GM19395 (cell line): ENCODE data around the gene ACO1.

Experiments
- ATAC-seq: cut with Tn5 transposase; IDR thresholded peaks from one replicate; pipeline ENCODE4 v1.9.1; 2021; ENCODE audit warnings: mild to moderate bottlenecking, moderate library complexity; ENCODE audit not compliant: unreplicated experiment

ACO1 gene

GRCh38 chr9:32382565-32383320 lies 1.7 kb upstream of the ACO1 start:
- no peak for ATAC-seq

- no peak for ATAC-seq
These were observed 460 bp upstream of the ACO1 start for GRCh38 chr9:32384002-32384363.

- no peak for ATAC-seq
These were observed 875 bp downstream of the ACO1 start for GRCh38 chr9:32385152-32385884.

GRCh38 chr9:32385885-32386283 lies 1.4 kb downstream of the ACO1 start:
- ATAC-seq: no peak

GRCh38 chr9:32387256-32387655 lies 2.8 kb downstream of the ACO1 start:
- no peak for ATAC-seq

- ATAC-seq: no peak
These were observed 4.9 kb downstream of the ACO1 start for GRCh38 chr9:32389365-32389764.

- no peak for ATAC-seq
These were observed 9.5 kb downstream of the ACO1 start for GRCh38 chr9:32393911-32394310.

- no peak for ATAC-seq
These were observed 10.1 kb downstream of the ACO1 start for GRCh38 chr9:32394381-32395049.

- ATAC-seq: no peak
These were observed 11.2 kb downstream of the ACO1 start for GRCh38 chr9:32395510-32396216.

GRCh38 chr9:32398207-32398606 lies 13.8 kb downstream of the ACO1 start:
- no peak for ATAC-seq

GRCh38 chr9:32399110-32399815 lies 14.8 kb downstream of the ACO1 start:
- no peak for ATAC-seq

GRCh38 chr9:32401488-32401887 lies 17.0 kb downstream of the ACO1 start:
- no peak for ATAC-seq

- ATAC-seq: no peak
These were observed 19.3 kb downstream of the ACO1 start for GRCh38 chr9:32403567-32404260.

- no peak for ATAC-seq
These were observed 20.0 kb downstream of the ACO1 start for GRCh38 chr9:32404402-32404801.

GRCh38 chr9:32404856-32405255 lies 20.4 kb downstream of the ACO1 start:
- no peak for ATAC-seq

- ATAC-seq: no peak
These were observed 21.1 kb downstream of the ACO1 start for GRCh38 chr9:32405506-32405905.

GRCh38 chr9:32406046-32406445 lies 21.6 kb downstream of the ACO1 start:
- no peak for ATAC-seq

- ATAC-seq: no peak
These were observed 27.3 kb downstream of the ACO1 start for GRCh38 chr9:32411753-32412152.

- no peak for ATAC-seq
These were observed 28.0 kb downstream of the ACO1 start for GRCh38 chr9:32412440-32412839.

GRCh38 chr9:32413424-32413823 lies 29.0 kb downstream of the ACO1 start:
- no peak for ATAC-seq
